Liver (tissue), 9 donors: ENCODE measurements around the gene TFG. TPM values are rescaled to one million over a fixed set of nuclear protein-coding genes. Genes with fewer than 3 reads are reported as not detected.

Experiments used
- DNase-seq: peaks from one replicate; pipeline ENCODE4 v3.0.0-alpha.2; 2017; ENCODE audit warnings: low spot score
- H3K27ac ChIP-seq, 2 donors: one replicate each; pipeline ENCODE4 v1.7.0; 2013; ENCODE audit warnings: inconsistent platforms in 2 of 2, low read length in 2 of 2, control low read depth in 1 of 2, low read depth in 1 of 2, mild to moderate bottlenecking in 1 of 2
- H3K27me3 ChIP-seq, 4 donors: one replicate each; pipeline versions ENCODE4 v1.6.1 to v1.7.0; 2013; ENCODE audit warnings: low read length in 3 of 4, inconsistent platforms in 1 of 4, mild to moderate bottlenecking in 1 of 4, moderate library complexity in 1 of 4; ENCODE audit not compliant: control insufficient read depth in 4 of 4, insufficient read depth in 4 of 4
- H3K36me3 ChIP-seq, 4 donors: one replicate each; pipeline versions ENCODE4 v1.6.1 to v1.7.0; 2013; ENCODE audit warnings: low read length in 3 of 4, mild to moderate bottlenecking in 3 of 4, low read depth in 1 of 4, moderate library complexity in 1 of 4; ENCODE audit not compliant: control insufficient read depth in 4 of 4, insufficient read depth in 3 of 4
- H3K4me1 ChIP-seq, 4 donors: one replicate each; pipeline versions ENCODE4 v1.6.1 to v1.7.0; 2013; ENCODE audit warnings: low read length in 3 of 4, mild to moderate bottlenecking in 3 of 4, moderate library complexity in 1 of 4; ENCODE audit not compliant: control insufficient read depth in 4 of 4, insufficient read depth in 4 of 4
- H3K4me3 ChIP-seq, 3 donors: one replicate each; pipeline versions ENCODE4 v1.6.1 to v1.7.0; 2013; ENCODE audit warnings: low read length in 3 of 3, control low read depth in 1 of 3, low read depth in 1 of 3, mild to moderate bottlenecking in 1 of 3
- H3K9ac ChIP-seq, 2 donors: one replicate each; pipeline ENCODE4 v1.7.0; 2013; ENCODE audit warnings: low read length in 2 of 2, mild to moderate bottlenecking in 2 of 2, moderate library complexity in 2 of 2, control low read depth in 1 of 2, low read depth in 1 of 2
- H3K9me3 ChIP-seq, 4 donors: one replicate each; pipeline versions ENCODE4 v1.6.1 to v1.7.0; 2013; ENCODE audit warnings: low read length in 3 of 4; ENCODE audit not compliant: control insufficient read depth in 4 of 4
- EGR1 ChIP-seq, 2 donors: IDR thresholded peaks; 2 replicates each; pipeline ENCODE4 v1.6.1; 2016 to 2018; ENCODE audit warnings: antibody characterized with exemption in 2 of 2, low read depth in 2 of 2
- FOXA1 ChIP-seq: IDR thresholded peaks from 2 replicates; pipeline ENCODE4 v1.6.1; 2016; ENCODE audit warnings: antibody characterized with exemption
- FOXA2 ChIP-seq: IDR thresholded peaks from 2 replicates; pipeline ENCODE4 v1.6.1; 2016; ENCODE audit warnings: antibody characterized with exemption
- GABPA ChIP-seq, 2 donors: IDR thresholded peaks in 1 of 2; conservative IDR thresholded peaks in 1 of 2; 2 replicates each; pipeline ENCODE4 v1.6.1; 2016; ENCODE audit warnings: antibody characterized with exemption in 2 of 2, mild to moderate bottlenecking in 1 of 2, moderate library complexity in 1 of 2
- HNF4A ChIP-seq, 2 donors: conservative IDR thresholded peaks; 2 replicates each; pipeline ENCODE4 v1.6.1; 2016; ENCODE audit warnings: antibody characterized with exemption in 2 of 2, mild to moderate bottlenecking in 2 of 2
- HNF4G ChIP-seq: IDR thresholded peaks from 2 replicates; pipeline ENCODE4 v1.6.1; 2016; ENCODE audit warnings: antibody characterized with exemption
- JUND ChIP-seq, 2 donors: IDR thresholded peaks; 2 replicates each; pipeline ENCODE4 v1.6.1; 2016; ENCODE audit warnings: antibody characterized with exemption in 2 of 2
- NR2F2 ChIP-seq: IDR thresholded peaks from 2 replicates; pipeline ENCODE4 v1.6.1; 2016; ENCODE audit warnings: antibody characterized with exemption
- RAD21 ChIP-seq, 2 donors: IDR thresholded peaks; 2 replicates each; pipeline ENCODE4 v1.6.1; 2016; ENCODE audit warnings: antibody characterized with exemption in 2 of 2, mild to moderate bottlenecking in 2 of 2
- RXRA ChIP-seq, 2 donors: IDR thresholded peaks; 2 replicates each; pipeline ENCODE4 v1.6.1; 2017 to 2018; ENCODE audit warnings: antibody characterized with exemption in 2 of 2, mild to moderate bottlenecking in 1 of 2
- SP1 ChIP-seq: IDR thresholded peaks from 2 replicates; pipeline ENCODE4 v1.6.1; 2018; ENCODE audit warnings: antibody characterized with exemption, mild to moderate bottlenecking
- TAF1 ChIP-seq: conservative IDR thresholded peaks from 2 replicates; pipeline ENCODE4 v1.6.1; 2016; ENCODE audit warnings: antibody characterized with exemption, mild to moderate bottlenecking
- YY1 ChIP-seq: IDR thresholded peaks from 2 replicates; pipeline ENCODE4 v1.6.1; 2016; ENCODE audit warnings: antibody characterized with exemption, mild to moderate bottlenecking
- WGBS: extraction: QIAGEN DNeasy Blood & Tissue Kit; methylation state at CpG from one replicate; pipeline ENCODE4 v1.1.7; 2013; 5-methylcytosine and 5-hydroxymethylcytosine counted together
- polyA plus RNA-seq, 2 donors: library from polyadenylated mRNA; stranded (reverse) in 1 of 2; unstranded in 1 of 2; fragments of 200-250 nt in 1 of 2; fragments of >200 nt in 1 of 2; fragmentation: Nextera tagmentation in 1 of 2; extraction: Ambion mirVana in 1 of 2; gene quantifications; one replicate each; pipeline versions ENCODE4 v1.2.1 to v1.2.3, GENCODE V29; 2013 to 2015
- total RNA-seq, 2 donors: library from RNA; depleted of rRNA; stranded (reverse); fragments of >200 nt; gene quantifications; one replicate each; pipeline ENCODE4 v1.2.3, GENCODE V29; 2014
- TF ChIP-seq, protein P1 (sequence below): IDR thresholded peaks from 2 replicates; pipeline ENCODE4 v1.6.1; 2016; ENCODE audit warnings: antibody characterized with exemption, mild to moderate bottlenecking
- TF ChIP-seq, protein P2 (sequence below): IDR thresholded peaks from 2 replicates; pipeline ENCODE4 v1.6.1; 2016; ENCODE audit warnings: antibody characterized with exemption
- TF ChIP-seq, protein P3 (sequence below): IDR thresholded peaks from 2 replicates; pipeline ENCODE4 v1.6.1; 2016; ENCODE audit warnings: antibody characterized with exemption
- TF ChIP-seq, protein P4 (sequence below): fragments of 150-350 bp; IDR thresholded peaks from 2 replicates; pipeline ENCODE4 v1.5.1; 2017; ENCODE audit warnings: improper control_type of control experiment, low read depth, low read length; ENCODE audit not compliant: missing input control
- TF ChIP-seq, protein P5 (sequence below): IDR thresholded peaks from 2 replicates; pipeline ENCODE4 v1.6.1; 2016; ENCODE audit warnings: antibody characterized with exemption
- donor health status: healthy.
- donor health status: healthy.
- donor health status: healthy.
- donor health status: healthy.
- donor health status: healthy.

The TFG gene
- total and polyA plus RNA-seq, 4 donors: 42.4 to 70.8 (median 65.0) TPM

DNA sequence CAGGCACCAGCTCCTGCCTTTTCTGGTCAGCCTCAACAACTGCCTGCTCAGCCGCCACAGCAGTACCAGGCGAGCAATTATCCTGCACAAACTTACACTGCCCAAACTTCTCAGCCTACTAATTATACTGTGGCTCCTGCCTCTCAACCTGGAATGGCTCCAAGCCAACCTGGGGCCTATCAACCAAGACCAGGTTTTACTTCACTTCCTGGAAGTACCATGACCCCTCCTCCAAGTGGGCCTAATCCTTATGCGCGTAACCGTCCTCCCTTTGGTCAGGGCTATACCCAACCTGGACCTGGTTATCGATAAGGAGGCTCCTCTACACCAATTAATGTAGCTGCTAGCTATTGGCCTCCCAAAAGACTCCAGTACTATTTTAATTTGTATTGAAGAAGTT is 38.9 kb downstream of the TFG start:
- TF ChIP-seq YY1: no peak
- no peak overlapping the region for H3K4me3 ChIP-seq
- no peak for DNase-seq
- no peaks in the 10 kb centered on the region for H3K9me3 ChIP-seq
- peaks cover 5 to 53% (median 25%) of the 10 kb centered on the region in 4 donors for H3K36me3 ChIP-seq
- H3K4me1 ChIP-seq: peaks cover 3 to 29% (median 11%) of the 10 kb centered on the region in 4 donors
- H3K27ac ChIP-seq: peak overlapping the region; percentile 16 to 64
- no peaks in the 10 kb centered on the region for H3K27me3 ChIP-seq
- WGBS: 98% methylated on average over 6 of the region's 6 CpGs
- H3K9ac ChIP-seq: no peak overlapping the region

DNA sequence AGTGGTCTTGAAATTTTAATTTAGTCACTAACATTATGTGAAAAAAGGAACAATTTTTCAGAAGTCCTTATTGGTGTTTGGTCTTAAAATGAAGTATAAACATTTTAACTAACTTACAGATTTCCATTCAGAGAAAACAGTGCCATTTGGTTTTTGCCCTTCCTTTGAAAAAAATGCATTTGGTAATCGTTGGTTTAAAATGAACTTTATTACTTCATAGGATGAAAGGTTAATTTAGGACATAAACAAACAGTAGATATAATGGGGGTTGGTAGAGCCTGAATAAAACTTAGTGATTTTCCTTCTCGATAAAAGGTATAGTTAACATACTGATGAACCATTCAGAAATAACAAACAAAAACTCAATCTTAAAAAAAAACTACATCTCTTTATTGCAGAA is 39.7 kb downstream of the TFG start:
- Histone ChIP-seq H3K4me3 (no peak overlapping the region), H3K36me3 (peaks cover 5 to 53% (median 25%) of the 10 kb centered on the region in 4 donors), H3K9ac (no peak overlapping the region), H3K4me1 (peaks cover 2 to 32% (median 15%) of the 10 kb centered on the region in 4 donors), H3K27ac (peak overlapping the region; percentile 16 to 64), H3K27me3 (no peaks in the 10 kb centered on the region), H3K9me3 (no peaks in the 10 kb centered on the region)
- DNase-seq: no peak
- no peak for TF ChIP-seq NR2F2
- TF ChIP-seq TAF1: no peak
- TF ChIP-seq FOXA2: no peak
- TF ChIP-seq, protein P1, sequence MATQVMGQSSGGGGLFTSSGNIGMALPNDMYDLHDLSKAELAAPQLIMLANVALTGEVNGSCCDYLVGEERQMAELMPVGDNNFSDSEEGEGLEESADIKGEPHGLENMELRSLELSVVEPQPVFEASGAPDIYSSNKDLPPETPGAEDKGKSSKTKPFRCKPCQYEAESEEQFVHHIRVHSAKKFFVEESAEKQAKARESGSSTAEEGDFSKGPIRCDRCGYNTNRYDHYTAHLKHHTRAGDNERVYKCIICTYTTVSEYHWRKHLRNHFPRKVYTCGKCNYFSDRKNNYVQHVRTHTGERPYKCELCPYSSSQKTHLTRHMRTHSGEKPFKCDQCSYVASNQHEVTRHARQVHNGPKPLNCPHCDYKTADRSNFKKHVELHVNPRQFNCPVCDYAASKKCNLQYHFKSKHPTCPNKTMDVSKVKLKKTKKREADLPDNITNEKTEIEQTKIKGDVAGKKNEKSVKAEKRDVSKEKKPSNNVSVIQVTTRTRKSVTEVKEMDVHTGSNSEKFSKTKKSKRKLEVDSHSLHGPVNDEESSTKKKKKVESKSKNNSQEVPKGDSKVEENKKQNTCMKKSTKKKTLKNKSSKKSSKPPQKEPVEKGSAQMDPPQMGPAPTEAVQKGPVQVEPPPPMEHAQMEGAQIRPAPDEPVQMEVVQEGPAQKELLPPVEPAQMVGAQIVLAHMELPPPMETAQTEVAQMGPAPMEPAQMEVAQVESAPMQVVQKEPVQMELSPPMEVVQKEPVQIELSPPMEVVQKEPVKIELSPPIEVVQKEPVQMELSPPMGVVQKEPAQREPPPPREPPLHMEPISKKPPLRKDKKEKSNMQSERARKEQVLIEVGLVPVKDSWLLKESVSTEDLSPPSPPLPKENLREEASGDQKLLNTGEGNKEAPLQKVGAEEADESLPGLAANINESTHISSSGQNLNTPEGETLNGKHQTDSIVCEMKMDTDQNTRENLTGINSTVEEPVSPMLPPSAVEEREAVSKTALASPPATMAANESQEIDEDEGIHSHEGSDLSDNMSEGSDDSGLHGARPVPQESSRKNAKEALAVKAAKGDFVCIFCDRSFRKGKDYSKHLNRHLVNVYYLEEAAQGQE: no peak
- TF ChIP-seq, protein P2, sequence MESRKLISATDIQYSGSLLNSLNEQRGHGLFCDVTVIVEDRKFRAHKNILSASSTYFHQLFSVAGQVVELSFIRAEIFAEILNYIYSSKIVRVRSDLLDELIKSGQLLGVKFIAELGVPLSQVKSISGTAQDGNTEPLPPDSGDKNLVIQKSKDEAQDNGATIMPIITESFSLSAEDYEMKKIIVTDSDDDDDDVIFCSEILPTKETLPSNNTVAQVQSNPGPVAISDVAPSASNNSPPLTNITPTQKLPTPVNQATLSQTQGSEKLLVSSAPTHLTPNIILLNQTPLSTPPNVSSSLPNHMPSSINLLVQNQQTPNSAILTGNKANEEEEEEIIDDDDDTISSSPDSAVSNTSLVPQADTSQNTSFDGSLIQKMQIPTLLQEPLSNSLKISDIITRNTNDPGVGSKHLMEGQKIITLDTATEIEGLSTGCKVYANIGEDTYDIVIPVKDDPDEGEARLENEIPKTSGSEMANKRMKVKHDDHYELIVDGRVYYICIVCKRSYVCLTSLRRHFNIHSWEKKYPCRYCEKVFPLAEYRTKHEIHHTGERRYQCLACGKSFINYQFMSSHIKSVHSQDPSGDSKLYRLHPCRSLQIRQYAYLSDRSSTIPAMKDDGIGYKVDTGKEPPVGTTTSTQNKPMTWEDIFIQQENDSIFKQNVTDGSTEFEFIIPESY: peak; percentile 26
- no peak for TF ChIP-seq EGR1 (IDR thresholded peaks at IDR 0.05; ENCODE audit: low read depth in 2 of 2)
- TF ChIP-seq YY1: peak; percentile 57
- TF ChIP-seq, protein P3, sequence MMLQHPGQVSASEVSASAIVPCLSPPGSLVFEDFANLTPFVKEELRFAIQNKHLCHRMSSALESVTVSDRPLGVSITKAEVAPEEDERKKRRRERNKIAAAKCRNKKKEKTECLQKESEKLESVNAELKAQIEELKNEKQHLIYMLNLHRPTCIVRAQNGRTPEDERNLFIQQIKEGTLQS: no peak
- peak; percentile 87 for TF ChIP-seq RXRA (IDR thresholded peaks at IDR 0.05)
- no peak for TF ChIP-seq GABPA (IDR thresholded peaks at IDR 0.05 in 1 of 2, conservative IDR thresholded peaks at IDR 0.05 in 1 of 2)
- peak; percentile 12 for TF ChIP-seq SP1
- peak in 1 of 2 donors; percentile 44 for TF ChIP-seq JUND (IDR thresholded peaks at IDR 0.05)
- TF ChIP-seq, protein P4, sequence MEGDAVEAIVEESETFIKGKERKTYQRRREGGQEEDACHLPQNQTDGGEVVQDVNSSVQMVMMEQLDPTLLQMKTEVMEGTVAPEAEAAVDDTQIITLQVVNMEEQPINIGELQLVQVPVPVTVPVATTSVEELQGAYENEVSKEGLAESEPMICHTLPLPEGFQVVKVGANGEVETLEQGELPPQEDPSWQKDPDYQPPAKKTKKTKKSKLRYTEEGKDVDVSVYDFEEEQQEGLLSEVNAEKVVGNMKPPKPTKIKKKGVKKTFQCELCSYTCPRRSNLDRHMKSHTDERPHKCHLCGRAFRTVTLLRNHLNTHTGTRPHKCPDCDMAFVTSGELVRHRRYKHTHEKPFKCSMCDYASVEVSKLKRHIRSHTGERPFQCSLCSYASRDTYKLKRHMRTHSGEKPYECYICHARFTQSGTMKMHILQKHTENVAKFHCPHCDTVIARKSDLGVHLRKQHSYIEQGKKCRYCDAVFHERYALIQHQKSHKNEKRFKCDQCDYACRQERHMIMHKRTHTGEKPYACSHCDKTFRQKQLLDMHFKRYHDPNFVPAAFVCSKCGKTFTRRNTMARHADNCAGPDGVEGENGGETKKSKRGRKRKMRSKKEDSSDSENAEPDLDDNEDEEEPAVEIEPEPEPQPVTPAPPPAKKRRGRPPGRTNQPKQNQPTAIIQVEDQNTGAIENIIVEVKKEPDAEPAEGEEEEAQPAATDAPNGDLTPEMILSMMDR: no peak
- peak; percentile 62 to 82 for TF ChIP-seq HNF4A (conservative IDR thresholded peaks at IDR 0.05)
- peak; percentile 38 for TF ChIP-seq FOXA1
- TF ChIP-seq HNF4G: no peak
- TF ChIP-seq RAD21 (IDR thresholded peaks at IDR 0.05): peak in 1 of 2 donors; percentile 4
- TF ChIP-seq, protein P5, sequence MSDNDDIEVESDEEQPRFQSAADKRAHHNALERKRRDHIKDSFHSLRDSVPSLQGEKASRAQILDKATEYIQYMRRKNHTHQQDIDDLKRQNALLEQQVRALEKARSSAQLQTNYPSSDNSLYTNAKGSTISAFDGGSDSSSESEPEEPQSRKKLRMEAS: no peak
- WGBS: 22% methylated on average over 2 of the region's 2 CpGs
